Skin epidermis (tissue), 12 donors: ENCODE data around the gene NOC3L.
"Not testable (repeated sequence)": the region's sequence is repeated elsewhere in the genome, so short reads cannot be mapped to it uniquely, and the experiment has no call there.

Experiments used
- H3K27ac ChIP-seq, 21 experiments: fragments of 200-600 bp; sonication (generic) in 11 of 21; one replicate each; pipeline ENCODE4 v1.5.0; 2020; ENCODE audit warnings: mild to moderate bottlenecking in 3 of 21, inconsistent platforms in 2 of 21, moderate library complexity in 2 of 21
- H3K4me3 ChIP-seq, 7 experiments: fragments of 200-600 bp; sonication (generic) in 2 of 7; one replicate each; pipeline ENCODE4 v1.5.0; 2020; ENCODE audit warnings: inconsistent platforms in 2 of 7, mild to moderate bottlenecking in 2 of 7, moderate library complexity in 1 of 7

Gene NOC3L

GRCh38 chr10:94364482-94364881 is 1.7 kb upstream of the NOC3L start:
- Histone ChIP-seq H3K27ac (no peak overlapping the region), H3K4me3 (no peak overlapping the region)

GRCh38 chr10:94363251-94363565 is 469 bp upstream of the NOC3L start:
- H3K4me3 ChIP-seq: peak overlapping the region; percentile 49 to 90 (median 75)
- H3K27ac ChIP-seq: peak overlapping the region in 17 of 21 experiments; percentile 51 to 92 (median 86)

GRCh38 chr10:94361171-94361794 is 1.5 kb downstream of the NOC3L start:
- H3K27ac ChIP-seq: no peak overlapping the region
- peak overlapping the region in 3 of 7 experiments; percentile 71 to 90 (median 81) for H3K4me3 ChIP-seq

- H3K4me3 ChIP-seq: no peak overlapping the region
- no peak overlapping the region for H3K27ac ChIP-seq
Measured at GRCh38 chr10:94358480-94358879, 4.3 kb downstream of the NOC3L start.

GRCh38 chr10:94357193-94357592 is 5.5 kb downstream of the NOC3L start:
- H3K4me3 ChIP-seq: no peak overlapping the region
- H3K27ac ChIP-seq: no peak overlapping the region

GRCh38 chr10:94355841-94356240 is 6.9 kb downstream of the NOC3L start:
- Histone ChIP-seq H3K4me3 (no peak overlapping the region), H3K27ac (no peak overlapping the region)

GRCh38 chr10:94353336-94353735 is 9.4 kb downstream of the NOC3L start:
- H3K4me3 ChIP-seq: no peak overlapping the region
- no peak overlapping the region for H3K27ac ChIP-seq

GRCh38 chr10:94351089-94351488 is 11.7 kb downstream of the NOC3L start:
- Histone ChIP-seq H3K27ac (no peak overlapping the region), H3K4me3 (no peak overlapping the region)

GRCh38 chr10:94350500-94350899 is 12.2 kb downstream of the NOC3L start:
- not testable (repeated sequence) for H3K27ac ChIP-seq, H3K4me3 ChIP-seq

- no peak overlapping the region for H3K4me3 ChIP-seq
- H3K27ac ChIP-seq: no peak overlapping the region
Measured at GRCh38 chr10:94349327-94349726, 13.4 kb downstream of the NOC3L start.

GRCh38 chr10:94344522-94345122 is 18.1 kb downstream of the NOC3L start:
- Histone ChIP-seq H3K27ac (no peak overlapping the region), H3K4me3 (no peak overlapping the region)

- H3K27ac ChIP-seq: no peak overlapping the region
- no peak overlapping the region for H3K4me3 ChIP-seq
Measured at GRCh38 chr10:94343151-94343550, 19.6 kb downstream of the NOC3L start.

GRCh38 chr10:94334857-94335256 is 27.9 kb downstream of the NOC3L start:
- Histone ChIP-seq H3K4me3 (no peak overlapping the region), H3K27ac (no peak overlapping the region)

GRCh38 chr10:94333051-94333450 is 29.7 kb downstream of the NOC3L start:
- H3K27ac ChIP-seq: no peak overlapping the region
- no peak overlapping the region for H3K4me3 ChIP-seq

GRCh38 chr10:94328613-94329012 is 34.1 kb downstream of the NOC3L start:
- Histone ChIP-seq H3K27ac (no peak overlapping the region), H3K4me3 (no peak overlapping the region)

GRCh38 chr10:94327649-94328048 is 35.1 kb downstream of the NOC3L start:
- no peak overlapping the region for H3K27ac ChIP-seq

GRCh38 chr10:94324609-94325233 is 38.0 kb downstream of the NOC3L start:
- Histone ChIP-seq H3K4me3 (no peak overlapping the region), H3K27ac (no peak overlapping the region)

More at GRCh38 chr10:94327649-94328048, 35.1 kb downstream of the NOC3L start:
- no peak overlapping the region for H3K4me3 ChIP-seq

GRCh38 chr10:94320285-94320914 is 42.3 kb downstream of the NOC3L start:
- Histone ChIP-seq H3K4me3 (no peak overlapping the region), H3K27ac (no peak overlapping the region)

GRCh38 chr10:94316560-94316959 is 46.2 kb downstream of the NOC3L start:
- Histone ChIP-seq H3K27ac (no peak overlapping the region), H3K4me3 (no peak overlapping the region)

- H3K27ac ChIP-seq: no peak overlapping the region
- no peak overlapping the region for H3K4me3 ChIP-seq
Measured at GRCh38 chr10:94315975-94316464, 46.7 kb downstream of the NOC3L start.

GRCh38 chr10:94315024-94315451 is 47.7 kb downstream of the NOC3L start:
- no peak overlapping the region for H3K4me3 ChIP-seq
- no peak overlapping the region for H3K27ac ChIP-seq
